ENCODE data around the gene LGR6. TPM values are rescaled to one million over a fixed set of nuclear protein-coding genes. Genes with fewer than 3 reads are reported as not detected.

The LGR6 gene
- total and polyA plus RNA-seq, 2 of the 4 experiments (the other 2 are of a cell fraction) = not detected

- H3K79me1 ChIP-seq (ENCODE audit: low read depth in 1 of 2, low read length in 2 of 2) = no peaks in the 10 kb centered on the region
- intact Hi-C loops (cut with micrococcal nuclease) = no loop called here
- no peak overlapping the region for H3K9ac ChIP-seq (ENCODE audit: low read depth, low read length)
- peaks cover 85% of the 10 kb centered on the region for H3K27me3 ChIP-seq (ENCODE audit: control insufficient read depth, insufficient read depth, low read length)
- H3K4ac ChIP-seq (ENCODE audit: low read depth, low read length) = no peak overlapping the region
- no peak overlapping the region for H3K27ac ChIP-seq (ENCODE audit: insufficient read depth, low read length)
- no peak overlapping the region for H3K23ac ChIP-seq (ENCODE audit: low read depth, low read length)
- no TSS peak for BruUV-seq (replicated peaks)
- no peaks in the 10 kb centered on the region for H3K9me3 ChIP-seq (ENCODE audit: control insufficient read depth, insufficient read depth, low read length)
- no peak overlapping the region for H4K8ac ChIP-seq (ENCODE audit: low read depth in 2 of 2, low read length in 2 of 2)
- 50% methylated on average over 2 of the region's 7 CpGs; no CpG with 5 or more reads in 1 of the 2 experiments for WGBS, 2 experiments (ENCODE audit: extremely low coverage in 2 of 2, insufficient read length in 1 of 2)
- in situ Hi-C loops (cut with MboI; ENCODE audit: low sequenced_read_pairs) = no loop called here
- H2BK5ac ChIP-seq (ENCODE audit: low read depth, low read length, poor library complexity, severe bottlenecking) = no peak overlapping the region
- H3K36me3 ChIP-seq (ENCODE audit: control insufficient read depth, insufficient read depth, low read length) = no peaks in the 10 kb centered on the region
- no peak for ATAC-seq (ENCODE audit: low read depth)
- H4K91ac ChIP-seq (ENCODE audit: insufficient read depth, low read depth, low read length) = no peak overlapping the region
- no peaks in the 10 kb centered on the region for H3K9me1 ChIP-seq (ENCODE audit: insufficient read depth, low read length)
- TF ChIP-seq USF2 (IDR thresholded peaks at IDR 0.05; ENCODE audit: low read depth, low read length) = no peak
- TF ChIP-seq BHLHE40 (IDR thresholded peaks at IDR 0.05; ENCODE audit: low read depth, low read length) = no peak
- no peak for TF ChIP-seq SMC3 (IDR thresholded peaks at IDR 0.05; ENCODE audit: low read depth, low read length)
- TF ChIP-seq MAZ (IDR thresholded peaks at IDR 0.05; ENCODE audit: borderline replicate concordance, low read depth, low read length) = no peak
- TF ChIP-seq ELK1 (IDR thresholded peaks at IDR 0.05; ENCODE audit: borderline replicate concordance, low read depth, low read length) = no peak
- no peak for TF ChIP-seq RAD21 (IDR thresholded peaks at IDR 0.05; ENCODE audit: low read length)
- no peak for TF ChIP-seq MXI1 (IDR thresholded peaks at IDR 0.05; ENCODE audit: borderline replicate concordance, low read depth, low read length)
- no peak for TF ChIP-seq CTCF (conservative IDR thresholded peaks at IDR 0.05; ENCODE audit: low read depth, low read length)
- no peak for TF ChIP-seq FOS (IDR thresholded peaks at IDR 0.05; ENCODE audit: low read depth, low read length)
- TF ChIP-seq NFE2L2 (IDR thresholded peaks at IDR 0.05; ENCODE audit: low read depth, low read length) = no peak
- TF ChIP-seq RFX5 (IDR thresholded peaks at IDR 0.05; ENCODE audit: low read depth, low read length) = no peak
- no peak for TF ChIP-seq MAFK (IDR thresholded peaks at IDR 0.05; ENCODE audit: low read depth, low read length)
- TF ChIP-seq POLR2A (IDR thresholded peaks at IDR 0.05; ENCODE audit: low read depth, low read length) = no peak
- no peak for TF ChIP-seq CEBPB (IDR thresholded peaks at IDR 0.05; ENCODE audit: low read depth, low read length)
- TF ChIP-seq CHD1 (IDR thresholded peaks at IDR 0.05; ENCODE audit: low read depth, low read length) = no peak
- TF ChIP-seq RCOR1 (IDR thresholded peaks at IDR 0.05; ENCODE audit: insufficient replicate concordance, low read length) = no peak
- no peak overlapping the region for H3K56ac ChIP-seq (ENCODE audit: extremely low read depth, insufficient read depth, low read length)
- H3K4me2 ChIP-seq (ENCODE audit: low read depth, low read length) = no peak overlapping the region
- H3K4me3 ChIP-seq (ENCODE audit: insufficient read depth, low read depth, low read length) = no peak overlapping the region
- H4K20me1 ChIP-seq (ENCODE audit: insufficient read depth, low read length) = peaks cover 3% of the 10 kb centered on the region; the same call in 1 of the 2 replicates
- no peak overlapping the region for H2AK5ac ChIP-seq (ENCODE audit: low read depth, low read length)
- no peak overlapping the region for H2AK9ac ChIP-seq (replicated peaks; ENCODE audit: low read depth, low read length, poor library complexity)
- DNase-seq = no peak
- H3K4me1 ChIP-seq (ENCODE audit: control insufficient read depth, insufficient read depth, low read length) = no peaks in the 10 kb centered on the region
- H3K14ac ChIP-seq (replicated peaks; ENCODE audit: low read depth, low read length) = no peak overlapping the region
- ChIA-PET CTCF (interaction anchor here (0.6 kb wide), 1 partner anchor 20 kb away, joined by 3 read pairs; no protein-coding TSS in a partner anchor), POLR2A (ENCODE audit: unreplicated experiment) (no interaction called here)
- no peak overlapping the region for H2BK120ac ChIP-seq (ENCODE audit: low read depth, low read length)
- no peak overlapping the region for H2AFZ ChIP-seq (replicated peaks; ENCODE audit: low read length, poor library complexity)
- no peak overlapping the region for H3K18ac ChIP-seq (ENCODE audit: low read depth, low read length)
- dilution Hi-C loops (cut with HindIII; ENCODE audit: low sequenced_read_pairs, unreplicated experiment) = no loop called here
- no peak overlapping the region for H2BK15ac ChIP-seq (ENCODE audit: low read depth, low read length)
- H2BK20ac ChIP-seq (ENCODE audit: low read depth, low read length) = no peak overlapping the region
- H4K5ac ChIP-seq (ENCODE audit: low read depth, low read length) = no peak overlapping the region
These were observed 4.2 kb downstream of the LGR6 start for GRCh38 chr1:202197653-202198365.
